ENCODE data around the gene SLC49A3.

- TF ChIP-seq NR3C1 (CRISPR knock-in tag; IDR thresholded peaks at IDR 0.05) (no peak), PBX3 (CRISPR knock-in tag; IDR thresholded peaks at IDR 0.05; ENCODE audit: borderline replicate concordance) (no peak), POLR2AphosphoS5 (IDR thresholded peaks at IDR 0.05; ENCODE audit: low read depth, low read length) (no peak)
Observed at GRCh38 chr4:637536-638280, 51.2 kb downstream of the SLC49A3 start.
